B cell (primary cell): ENCODE measurements around the gene EEF1AKMT3. TPM values are rescaled to one million over a fixed set of nuclear protein-coding genes. Genes with fewer than 3 reads are reported as not detected.

ENCODE experiments used
- ATAC-seq: fragments of 200-7000 bp; cut with Tn5 transposase; one replicate; pipeline ENCODE4 v1.10.0; 2021; ENCODE audit warnings: low read depth, mild to moderate bottlenecking, moderate number of reproducible peaks, moderate library complexity
- CTCF ChIA-PET: fragments of 350-600 bp; sonication (Branson Sonifier 250); formaldehyde crosslinking; loops from one replicate; lab custom pipeline; 2021; ENCODE audit warnings: antibody characterized with exemption, inconsistent platforms; lab: Charles Lee
- POLR2A ChIA-PET: fragments of 350-600 bp; sonication (Branson Sonifier 250); formaldehyde crosslinking; loops from one replicate; lab custom pipeline; 2021; ENCODE audit warnings: antibody characterized with exemption; lab: Charles Lee
- DNase-seq: peaks from one replicate; pipeline ENCODE4 v3.0.0; 2013
- H2AFZ ChIP-seq: 2 replicates; pipeline ENCODE4 v1.6.1; 2012; ENCODE audit warnings: mild to moderate bottlenecking, low read depth, low read length; ENCODE audit not compliant: insufficient read depth, poor library complexity, severe bottlenecking
- H3K27ac ChIP-seq, 2 donors: 1 replicate in 1 of 2; 2 replicates in 1 of 2; pipeline ENCODE4 v1.5.1; 2012 to 2013; ENCODE audit warnings: low read length in 2 of 2, mild to moderate bottlenecking in 2 of 2, moderate library complexity in 1 of 2
- H3K27me3 ChIP-seq, 4 experiments: fragments of 200-600 bp in 1 of 4; sonication (generic) in 1 of 4; replicated peaks in 1 of 4; 1 replicate in 2 of 4; 2 replicates in 2 of 4; pipeline versions ENCODE4 v1.6.1 to v1.7.0; 2013 to 2016; ENCODE audit warnings: low read length in 3 of 4, mild to moderate bottlenecking in 2 of 4, mixed read lengths in 1 of 4, moderate library complexity in 1 of 4; ENCODE audit not compliant: insufficient read depth in 4 of 4, control insufficient read depth in 3 of 4; ENCODE audit errors: control extremely low read depth in 1 of 4
- H3K36me3 ChIP-seq, 2 experiments: replicated peaks in 1 of 2; 1 replicate in 1 of 2; 2 replicates in 1 of 2; pipeline versions ENCODE4 v1.6.1 to v1.7.1; 2013; ENCODE audit warnings: low read length in 1 of 2; ENCODE audit not compliant: insufficient read depth in 2 of 2, control insufficient read depth in 1 of 2; ENCODE audit errors: control extremely low read depth in 1 of 2, extremely low read depth in 1 of 2
- H3K4me1 ChIP-seq, 2 donors: fragments of 200-600 bp in 1 of 2; sonication (generic) in 1 of 2; 1 replicate in 1 of 2; 2 replicates in 1 of 2; pipeline versions ENCODE4 v1.5.1 to v1.6.1; 2013 to 2017; ENCODE audit warnings: low read length in 2 of 2; ENCODE audit not compliant: control insufficient read depth in 2 of 2, insufficient read depth in 2 of 2
- H3K4me2 ChIP-seq: replicated peaks from 2 replicates; pipeline ENCODE3; 2012; ENCODE audit warnings: mild to moderate bottlenecking, low read depth, low read length; ENCODE audit not compliant: poor library complexity, severe bottlenecking
- H3K4me3 ChIP-seq, 5 experiments: fragments of 200-600 bp in 1 of 5; sonication (generic) in 1 of 5; 1 replicate in 3 of 5; 2 replicates in 2 of 5; pipeline versions ENCODE4 v1.5.1 to v1.7.0; 2011 to 2016; ENCODE audit warnings: low read length in 4 of 5, mild to moderate bottlenecking in 4 of 5, low read depth in 2 of 5, control low read depth in 1 of 5, moderate library complexity in 1 of 5; ENCODE audit not compliant: insufficient read depth in 1 of 5; ENCODE audit errors: control extremely low read depth in 1 of 5, extremely low read depth in 1 of 5
- H3K79me2 ChIP-seq: fragments of 200-600 bp; sonication (generic); one replicate; pipeline ENCODE4 v1.6.0; 2016; ENCODE audit warnings: low read length; ENCODE audit not compliant: control insufficient read depth, insufficient read depth
- H3K9ac ChIP-seq: fragments of 200-600 bp; sonication (generic); 2 replicates; pipeline ENCODE4 v1.6.1; 2017; ENCODE audit warnings: mild to moderate bottlenecking, low read length, moderate library complexity
- H3K9me3 ChIP-seq, 3 donors: one replicate each; pipeline versions ENCODE4 v1.6.1 to v1.7.1; 2013; ENCODE audit warnings: low read length in 2 of 3; ENCODE audit not compliant: control insufficient read depth in 2 of 3, insufficient read depth in 1 of 3; ENCODE audit errors: control extremely low read depth in 1 of 3
- H4K20me1 ChIP-seq: 2 replicates; pipeline ENCODE4 v1.6.0; 2012; ENCODE audit warnings: mild to moderate bottlenecking, low read length; ENCODE audit not compliant: insufficient read depth, control insufficient read depth, poor library complexity, severe bottlenecking
- H3K27ac Mint-ChIP-seq: one replicate; pipeline ENCODE4 v1.8.0; 2021; ENCODE audit warnings: mixed read lengths
- H3K27me3 Mint-ChIP-seq: one replicate; pipeline ENCODE4 v1.8.0; 2021; ENCODE audit warnings: mixed read lengths
- H3K4me1 Mint-ChIP-seq: one replicate; pipeline ENCODE4 v1.8.0; 2021; ENCODE audit warnings: mixed read lengths
- H3K4me3 Mint-ChIP-seq: one replicate; pipeline ENCODE4 v1.8.0; 2021; ENCODE audit warnings: mixed read lengths
- H3K9me3 Mint-ChIP-seq: one replicate; pipeline ENCODE4 v1.8.0; 2022; ENCODE audit warnings: mixed read lengths; ENCODE audit not compliant: insufficient read depth
- EZH2 ChIP-seq: IDR thresholded peaks from 2 replicates; pipeline ENCODE4 v1.6.1; 2012; ENCODE audit warnings: borderline replicate concordance, low read depth, mild to moderate bottlenecking, moderate library complexity, low read length; ENCODE audit not compliant: insufficient read depth, poor library complexity, severe bottlenecking
- WGBS: methylation state at CpG from one replicate; pipeline ENCODE4 v1.1.5; 2013; ENCODE audit warnings: missing lambda C conversion rate; ENCODE audit not compliant: insufficient coverage; 5-methylcytosine and 5-hydroxymethylcytosine counted together
- intact Hi-C: fragments of 100-400 bp; cut with micrococcal nuclease; formaldehyde crosslinking; loops from one replicate; pipeline ENCODE4 v1.10.0; 2022
- polyA plus RNA-seq: library from polyadenylated mRNA; depleted of rRNA; stranded (reverse); fragments of >200 nt; gene quantifications from 2 replicates; pipeline ENCODE4 v1.2.3, GENCODE V29; 2012
- total RNA-seq, 2 donors: library from RNA; stranded (reverse); fragments of 120-200 nt in 1 of 2; gene quantifications; 1 replicate in 1 of 2; 2 replicates in 1 of 2; pipeline versions ENCODE4 v1.2.3 to v1.2.4, GENCODE V29; 2013 to 2022
- TF ChIP-seq, protein P1 (sequence below): fragments of 200-600 bp; IDR thresholded peaks from one replicate; pipeline ENCODE4 v1.8.0; 2022; ENCODE audit warnings: antibody characterized with exemption, mild to moderate bottlenecking

The EEF1AKMT3 gene
- total and polyA plus RNA-seq, 2 donors (not counting 1 experiment from before 2014, with no cell fraction given) = 0.89 to 1.3 TPM

- no peaks in the 10 kb centered on the region for H3K9me3 Mint-ChIP-seq
- H2AFZ ChIP-seq = peak within 1 kb of the TSS; percentile 55
- no peaks in the 10 kb centered on the region for H3K9me3 ChIP-seq
- peaks cover 43% of the 10 kb centered on the region for H3K79me2 ChIP-seq
- H3K27me3 Mint-ChIP-seq = no peaks in the 10 kb centered on the region
- H3K4me1 ChIP-seq = peaks cover 41 to 64% of the 10 kb centered on the region in 2 donors
- peak within 1 kb of the TSS; percentile 90 for H3K4me2 ChIP-seq
- H3K9ac ChIP-seq = peak within 1 kb of the TSS; percentile 80
- H3K4me3 Mint-ChIP-seq = peak within 1 kb of the TSS; percentile 96
- H3K27ac Mint-ChIP-seq = peak within 1 kb of the TSS; percentile 95
- ChIA-PET CTCF (interaction anchor here (1.2 to 2.6 kb wide), 4 partner anchors 18 to 150 kb away, joined by 5 to 31 read pairs (median 6); partner anchors contain the start of genes EEF1AKMT3, METTL1 and TSFM), POLR2A (interaction anchor here (0.6 to 1.0 kb wide), 2 partner anchors 10 to 92 kb away, joined by 3 to 4 read pairs; partner anchors contain the start of genes CTDSP2 and TSPAN31)
- peaks cover 67% of the 10 kb centered on the region for H3K4me1 Mint-ChIP-seq
- H3K36me3 ChIP-seq = peaks cover 1 to 36% of the 10 kb centered on the region in 2 experiments
- H3K27me3 ChIP-seq = no peaks in the 10 kb centered on the region
- H3K4me3 ChIP-seq = peak within 1 kb of the TSS; percentile 67 to 87 (median 85)
- under 1% methylated on average over 24 of the region's 41 CpGs for WGBS
- ATAC-seq (peak; percentile 42), DNase-seq (peak; percentile 88)
- H3K27ac ChIP-seq = peak within 1 kb of the TSS; percentile 90 to 98
- H4K20me1 ChIP-seq = peaks cover 36% of the 10 kb centered on the region
- intact Hi-C loops = loop anchor here (5.0 to 10.0 kb wide), 7 partner anchors 78 to 1637 kb away; partner anchors contain the start of genes CTDSP2, GLI1, INHBE and MARS1
- no peak for TF ChIP-seq EZH2
- TF ChIP-seq, protein P1, sequence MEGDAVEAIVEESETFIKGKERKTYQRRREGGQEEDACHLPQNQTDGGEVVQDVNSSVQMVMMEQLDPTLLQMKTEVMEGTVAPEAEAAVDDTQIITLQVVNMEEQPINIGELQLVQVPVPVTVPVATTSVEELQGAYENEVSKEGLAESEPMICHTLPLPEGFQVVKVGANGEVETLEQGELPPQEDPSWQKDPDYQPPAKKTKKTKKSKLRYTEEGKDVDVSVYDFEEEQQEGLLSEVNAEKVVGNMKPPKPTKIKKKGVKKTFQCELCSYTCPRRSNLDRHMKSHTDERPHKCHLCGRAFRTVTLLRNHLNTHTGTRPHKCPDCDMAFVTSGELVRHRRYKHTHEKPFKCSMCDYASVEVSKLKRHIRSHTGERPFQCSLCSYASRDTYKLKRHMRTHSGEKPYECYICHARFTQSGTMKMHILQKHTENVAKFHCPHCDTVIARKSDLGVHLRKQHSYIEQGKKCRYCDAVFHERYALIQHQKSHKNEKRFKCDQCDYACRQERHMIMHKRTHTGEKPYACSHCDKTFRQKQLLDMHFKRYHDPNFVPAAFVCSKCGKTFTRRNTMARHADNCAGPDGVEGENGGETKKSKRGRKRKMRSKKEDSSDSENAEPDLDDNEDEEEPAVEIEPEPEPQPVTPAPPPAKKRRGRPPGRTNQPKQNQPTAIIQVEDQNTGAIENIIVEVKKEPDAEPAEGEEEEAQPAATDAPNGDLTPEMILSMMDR = no peak
Measured at GRCh38 chr12:57754411-57755193, 17.8 kb upstream of the EEF1AKMT3 start, which contains the start of gene MARCHF9. Gene MARCHF9 (plus strand): TSS chr12:57755103. CDS start chr12:57755529, 426 bp downstream.
